COLO668 (cell line): ENCODE measurements around the gene OTOP3.
"Not testable (repeated sequence)": the region's sequence is repeated elsewhere in the genome, so short reads cannot be mapped to it uniquely, and the experiment has no call there.

Experiments
- DNase-seq: peaks from one replicate; lab custom pipeline; 2025; ENCODE audit not compliant: unreplicated experiment; lab: John Stamatoyannopoulos, UW

OTOP3 gene, protein sequence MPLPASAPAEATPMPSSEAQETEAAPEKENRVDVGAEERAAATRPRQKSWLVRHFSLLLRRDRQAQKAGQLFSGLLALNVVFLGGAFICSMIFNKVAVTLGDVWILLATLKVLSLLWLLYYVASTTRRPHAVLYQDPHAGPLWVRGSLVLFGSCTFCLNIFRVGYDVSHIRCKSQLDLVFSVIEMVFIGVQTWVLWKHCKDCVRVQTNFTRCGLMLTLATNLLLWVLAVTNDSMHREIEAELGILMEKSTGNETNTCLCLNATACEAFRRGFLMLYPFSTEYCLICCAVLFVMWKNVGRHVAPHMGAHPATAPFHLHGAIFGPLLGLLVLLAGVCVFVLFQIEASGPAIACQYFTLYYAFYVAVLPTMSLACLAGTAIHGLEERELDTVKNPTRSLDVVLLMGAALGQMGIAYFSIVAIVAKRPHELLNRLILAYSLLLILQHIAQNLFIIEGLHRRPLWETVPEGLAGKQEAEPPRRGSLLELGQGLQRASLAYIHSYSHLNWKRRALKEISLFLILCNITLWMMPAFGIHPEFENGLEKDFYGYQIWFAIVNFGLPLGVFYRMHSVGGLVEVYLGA

GRCh38 chr17:74935585-74936469, at the start of gene OTOP3:
TSS of gene OTOP3 (plus strand) at chr17:74935898. CDS start at chr17:74935922, 24 bp downstream.
- DNase-seq = peak; percentile 49

- no peak for DNase-seq
Observed at GRCh38 chr17:74888469-74888868, 47.2 kb upstream of the OTOP3 start.

DNA sequence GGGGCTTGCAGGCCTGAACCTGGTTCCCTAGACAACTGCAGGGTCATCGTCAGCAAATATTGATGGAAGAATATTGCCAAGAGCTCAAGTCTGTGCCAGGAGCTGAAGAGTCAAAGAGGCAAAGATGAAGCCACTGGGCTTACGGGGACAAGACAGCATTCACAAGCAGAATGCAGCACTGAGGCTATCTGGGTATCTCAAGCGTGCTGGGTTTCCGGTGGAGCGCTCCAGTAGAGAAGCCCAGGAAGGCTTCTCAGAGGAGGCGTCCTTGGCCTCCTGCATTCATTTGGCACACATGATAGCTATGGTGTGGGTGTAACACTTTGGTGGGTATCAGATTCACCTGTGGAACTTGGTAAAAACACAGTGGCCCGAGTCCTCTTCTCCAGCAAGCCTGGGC, 45.1 kb upstream of the OTOP3 start:
- no peak for DNase-seq

- DNase-seq = peak; percentile 3
Observed at GRCh38 chr17:74892013-74892841, 43.5 kb upstream of the OTOP3 start.

- no peak for DNase-seq
Observed at GRCh38 chr17:74892974-74893911, 42.5 kb upstream of the OTOP3 start, which contains the start of gene FADS6. TSS of gene FADS6 (minus strand) at chr17:74893633. CDS start at chr17:74893595, 38 bp downstream.

- no peak for DNase-seq
Observed at GRCh38 chr17:74893936-74894671, 41.6 kb upstream of the OTOP3 start.

GRCh38 chr17:74898376-74898946, 37.2 kb upstream of the OTOP3 start:
- no peak for DNase-seq

GRCh38 chr17:74900208-74900607, 35.5 kb upstream of the OTOP3 start:
- DNase-seq = no peak

DNA sequence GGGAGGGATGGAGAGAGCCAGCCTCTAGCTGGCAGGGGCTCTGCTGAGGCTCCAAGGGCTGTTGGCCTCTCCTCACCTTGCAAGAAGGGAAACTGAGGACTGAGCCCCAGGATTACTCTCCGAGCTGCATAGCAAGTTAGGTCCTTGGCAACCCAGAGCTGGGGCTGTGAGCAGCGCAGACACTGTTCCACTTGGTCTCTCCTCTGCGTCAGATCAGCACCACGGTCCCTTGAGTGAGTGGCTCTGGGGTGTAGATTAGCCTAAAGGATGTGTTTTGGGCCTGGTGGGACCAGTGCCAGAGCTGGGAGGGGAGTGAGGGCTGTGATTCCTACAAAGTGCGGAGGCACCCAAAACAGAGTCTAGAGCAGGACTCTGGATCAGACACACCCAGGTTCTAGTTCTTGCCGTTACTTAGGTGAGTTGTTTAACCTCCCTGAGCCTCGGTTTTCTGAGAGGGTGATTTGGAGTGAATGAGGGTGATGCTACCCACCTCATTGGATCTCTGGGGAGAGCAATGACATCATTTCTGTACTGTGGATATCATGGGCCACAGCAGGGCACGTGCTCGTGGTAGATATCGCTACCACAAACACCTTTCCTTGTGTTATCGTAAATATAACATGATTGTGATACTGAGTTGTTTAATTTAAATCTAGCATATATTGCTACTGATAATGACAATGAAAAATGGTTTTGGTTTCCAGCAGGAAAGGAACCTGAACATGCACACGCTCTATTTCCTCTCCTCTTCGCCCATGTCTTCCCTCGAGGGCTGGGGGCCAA, 34.2 kb upstream of the OTOP3 start:
- no peak for DNase-seq

GRCh38 chr17:74903034-74903433, 32.7 kb upstream of the OTOP3 start:
- no peak for DNase-seq

DNA sequence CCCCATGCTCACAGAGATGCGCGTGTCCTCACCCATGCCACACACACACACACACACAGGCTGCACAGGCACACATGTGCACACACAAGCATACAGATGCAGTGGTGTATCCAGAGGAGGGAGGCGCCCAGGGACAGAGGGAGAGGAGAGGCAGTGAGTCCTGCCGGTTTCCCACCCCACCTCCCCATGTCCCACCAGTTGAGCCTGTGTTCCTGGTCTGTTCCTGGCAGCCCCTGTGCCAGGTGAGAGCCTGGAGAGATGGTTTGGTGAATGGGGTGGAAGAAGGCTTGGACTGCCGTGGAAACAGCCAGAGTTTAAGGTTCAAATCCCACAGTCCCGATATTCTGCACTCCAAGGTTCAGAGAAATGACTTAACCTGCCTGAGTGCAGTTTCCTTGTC, 32.0 kb upstream of the OTOP3 start:
- no peak for DNase-seq

DNA sequence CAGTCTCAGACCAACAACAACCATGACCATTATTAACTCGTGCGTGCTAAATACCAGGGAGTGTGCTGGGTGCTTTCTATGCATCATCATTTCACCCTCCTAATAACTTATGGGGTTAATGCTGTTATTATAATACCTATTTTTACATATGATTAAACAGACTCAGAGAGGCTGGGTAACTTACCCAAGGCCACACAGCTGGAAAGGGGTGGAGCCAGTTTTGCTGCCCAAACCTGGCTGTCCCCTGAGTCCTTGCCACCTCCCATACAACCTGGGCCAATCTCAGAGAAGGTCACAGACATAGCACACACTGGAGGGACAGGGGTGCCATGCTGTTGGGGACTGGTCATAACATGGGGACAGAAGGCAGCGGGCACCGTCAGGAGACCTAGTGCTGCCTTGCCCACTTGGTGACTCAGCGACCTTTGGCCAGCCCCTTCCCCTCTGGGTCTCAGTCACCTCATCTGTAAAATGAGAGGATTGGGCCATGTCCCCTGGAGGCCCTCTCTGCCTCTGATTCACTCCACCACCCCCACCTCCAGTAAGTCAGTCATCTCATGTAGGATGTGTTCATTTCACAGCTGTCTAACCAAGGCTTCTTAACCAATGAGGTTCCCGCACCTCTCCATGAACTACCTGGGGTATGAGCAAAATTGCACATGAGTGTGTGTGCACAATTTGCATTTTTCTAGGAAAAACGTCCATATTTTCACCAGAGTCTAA, 30.9 kb upstream of the OTOP3 start:
- DNase-seq = no peak

GRCh38 chr17:74906214-74906793, 29.4 kb upstream of the OTOP3 start:
- DNase-seq = not testable (repeated sequence)

GRCh38 chr17:74907012-74907411, 28.7 kb upstream of the OTOP3 start:
- DNase-seq = no peak

- DNase-seq = not testable (repeated sequence)
Observed at GRCh38 chr17:74909097-74909496, 26.6 kb upstream of the OTOP3 start.

GRCh38 chr17:74911423-74911822, 24.3 kb upstream of the OTOP3 start:
- not testable (repeated sequence) for DNase-seq
